CD14-positive monocyte (primary cell): Measurements from ENCODE around the gene SMG6. TPM values are rescaled to one million over a fixed set of nuclear protein-coding genes. Genes with fewer than 3 reads are reported as not detected.
A peak's percentile ranks its signal among the peaks of the same experiment; 100 is the strongest.

Experiments used
- DNase-seq, 3 donors: peaks; one replicate each; pipeline ENCODE4 v3.0.0-alpha.2; 2011 to 2022
- H2AFZ ChIP-seq: 2 replicates; pipeline ENCODE4 v1.6.0; 2012; ENCODE audit warnings: mild to moderate bottlenecking, low read depth, low read length, inconsistent platforms; ENCODE audit not compliant: insufficient read depth, poor library complexity, severe bottlenecking
- H3K27ac ChIP-seq, 2 donors: 1 replicate in 1 of 2; 2 replicates in 1 of 2; pipeline ENCODE4 v1.5.1; 2012 to 2013; ENCODE audit warnings: low read length in 2 of 2, control low read depth in 1 of 2, inconsistent platforms in 1 of 2, low read depth in 1 of 2, mild to moderate bottlenecking in 1 of 2
- H3K27me3 ChIP-seq, 2 donors: one replicate each; pipeline versions ENCODE4 v1.6.0 to v1.6.1; 2011 to 2013; ENCODE audit warnings: low read length in 2 of 2; ENCODE audit not compliant: control insufficient read depth in 2 of 2, insufficient read depth in 2 of 2
- H3K36me3 ChIP-seq, 2 donors: replicated peaks in 1 of 2; 1 replicate in 1 of 2; 2 replicates in 1 of 2; pipeline versions ENCODE4 v1.5.1 to v1.6.1; 2012 to 2013; ENCODE audit warnings: low read length in 2 of 2, control low read depth in 1 of 2, inconsistent platforms in 1 of 2, mild to moderate bottlenecking in 1 of 2; ENCODE audit not compliant: insufficient read depth in 2 of 2, control insufficient read depth in 1 of 2
- H3K4me1 ChIP-seq, 2 donors: 1 replicate in 1 of 2; 2 replicates in 1 of 2; pipeline versions ENCODE4 v1.5.1 to v1.6.1; 2012 to 2013; ENCODE audit warnings: low read length in 2 of 2, control low read depth in 1 of 2, inconsistent platforms in 1 of 2, mild to moderate bottlenecking in 1 of 2, moderate library complexity in 1 of 2; ENCODE audit not compliant: insufficient read depth in 2 of 2, control insufficient read depth in 1 of 2
- H3K4me2 ChIP-seq: replicated peaks from 2 replicates; pipeline ENCODE3; 2012; ENCODE audit warnings: low read length, moderate library complexity, mild to moderate bottlenecking; ENCODE audit not compliant: poor library complexity, severe bottlenecking; ENCODE audit errors: extremely low read depth
- H3K4me3 ChIP-seq, 3 experiments: fragments of 200-600 bp in 1 of 3; sonication (generic) in 1 of 3; replicated peaks in 1 of 3; 1 replicate in 2 of 3; 2 replicates in 1 of 3; pipeline ENCODE4 v1.5.1; 2011 to 2013; ENCODE audit warnings: low read length in 3 of 3, mild to moderate bottlenecking in 3 of 3, control low read depth in 2 of 3, low read depth in 2 of 3, inconsistent platforms in 1 of 3, moderate library complexity in 1 of 3
- H3K79me2 ChIP-seq: 2 replicates; pipeline ENCODE4 v1.6.0; 2012; ENCODE audit warnings: mild to moderate bottlenecking, control low read depth, inconsistent platforms, low read length, moderate library complexity; ENCODE audit not compliant: insufficient read depth
- H3K9ac ChIP-seq: 2 replicates; pipeline ENCODE4 v1.6.0; 2017; ENCODE audit warnings: low read length, mild to moderate bottlenecking; ENCODE audit not compliant: insufficient read depth, poor library complexity, severe bottlenecking
- H3K9me3 ChIP-seq, 2 donors: replicated peaks in 1 of 2; 1 replicate in 1 of 2; 2 replicates in 1 of 2; pipeline versions ENCODE4 v1.5.1 to v1.6.1; 2012 to 2013; ENCODE audit warnings: low read length in 2 of 2, control low read depth in 1 of 2; ENCODE audit not compliant: control insufficient read depth in 1 of 2, insufficient read depth in 1 of 2
- H4K20me1 ChIP-seq: 2 replicates; pipeline ENCODE4 v1.6.0; 2012; ENCODE audit warnings: mild to moderate bottlenecking, low read length, control low read depth, moderate library complexity; ENCODE audit not compliant: insufficient read depth
- H3K27ac Mint-ChIP-seq, 7 donors: one replicate each; pipeline ENCODE4 v1.8.0; 2020; ENCODE audit warnings: mild to moderate bottlenecking in 7 of 7, mixed read lengths in 7 of 7, moderate library complexity in 6 of 7, inconsistent platforms in 2 of 7
- H3K27me3 Mint-ChIP-seq, 3 donors: one replicate each; pipeline ENCODE4 v1.8.0; 2021 to 2022; ENCODE audit warnings: low read depth in 3 of 3, mild to moderate bottlenecking in 3 of 3, mixed read lengths in 3 of 3, moderate library complexity in 3 of 3, inconsistent platforms in 1 of 3
- H3K36me3 Mint-ChIP-seq, 2 donors: one replicate each; pipeline ENCODE4 v1.8.0; 2020; ENCODE audit warnings: mixed read lengths in 2 of 2, inconsistent platforms in 1 of 2, mild to moderate bottlenecking in 1 of 2
- H3K4me1 Mint-ChIP-seq: one replicate; pipeline ENCODE4 v1.8.0; 2020; ENCODE audit warnings: mild to moderate bottlenecking, mixed read lengths
- H3K4me3 Mint-ChIP-seq, 2 donors: one replicate each; pipeline ENCODE4 v1.8.0; 2020; ENCODE audit warnings: mild to moderate bottlenecking in 2 of 2, mixed read lengths in 2 of 2, moderate library complexity in 1 of 2
- H3K9me3 Mint-ChIP-seq, 7 donors: one replicate each; pipeline ENCODE4 v1.8.0; 2020 to 2022; ENCODE audit warnings: mixed read lengths in 7 of 7, mild to moderate bottlenecking in 6 of 7, moderate library complexity in 6 of 7, inconsistent platforms in 2 of 7
- CTCF ChIP-seq: fragments of 200-600 bp; IDR thresholded peaks from one replicate; pipeline ENCODE4 v1.8.0; 2022; ENCODE audit warnings: antibody characterized with exemption, mild to moderate bottlenecking
- WGBS: methylation state at CpG from one replicate; pipeline ENCODE4 v1.1.5; 2013; ENCODE audit warnings: missing lambda C conversion rate; ENCODE audit not compliant: insufficient coverage; 5-methylcytosine and 5-hydroxymethylcytosine counted together
- intact Hi-C, 2 donors: fragments of 100-400 bp; cut with micrococcal nuclease; formaldehyde crosslinking; loops; one replicate each; pipeline versions ENCODE4 v1.15.0 to v1.15.1; 2023
- polyA plus RNA-seq, 3 donors: library from polyadenylated mRNA; depleted of rRNA in 1 of 3; unstranded in 2 of 3; stranded (reverse) in 1 of 3; fragments of 300-500 nt in 2 of 3; fragments of >200 nt in 1 of 3; fragmentation: Illumina TruSeq in 2 of 3; gene quantifications; 1 replicate in 2 of 3; 2 replicates in 1 of 3; pipeline ENCODE4 v1.2.3, GENCODE V29; 2012 to 2021

The SMG6 gene
- polyA plus RNA-seq, 3 donors, result 0.67 to 7.1 (median 1.1) TPM

- Histone ChIP-seq H3K79me2 (no peaks in the 10 kb centered on the region), H2AFZ (no peak overlapping the region), H3K27ac (no peak overlapping the region), H3K9me3 (no peaks in the 10 kb centered on the region), H3K4me3 (no peak overlapping the region), H3K27me3 (no peaks in the 10 kb centered on the region), H3K4me1 (peaks cover 0 to 7% of the 10 kb centered on the region in 2 donors), H3K9ac (no peak overlapping the region), H3K36me3 (peaks cover 22 to 73% of the 10 kb centered on the region in 2 donors), H3K4me2 (no peak overlapping the region), H4K20me1 (no peaks in the 10 kb centered on the region)
- TF ChIP-seq CTCF, result no peak
- H3K36me3 Mint-ChIP-seq, result peaks cover 43 to 60% of the 10 kb centered on the region in 2 donors
- H3K4me1 Mint-ChIP-seq, result peaks cover 23% of the 10 kb centered on the region
- no peak for DNase-seq
- peak overlapping the region in 1 of 7 donors; percentile 37 for H3K27ac Mint-ChIP-seq
- WGBS, result 100% methylated on average over 4 of the region's 8 CpGs
- no peaks in the 10 kb centered on the region for H3K9me3 Mint-ChIP-seq
- intact Hi-C loops, result no loop called here
- H3K4me3 Mint-ChIP-seq, result no peak overlapping the region
- H3K27me3 Mint-ChIP-seq, result peaks cover 0 to 4% (median 0%) of the 10 kb centered on the region in 3 donors
Observed at GRCh38 chr17:2188971-2189630, 114.5 kb downstream of the SMG6 start.

- H3K9me3 Mint-ChIP-seq, result no peaks in the 10 kb centered on the region
- intact Hi-C loops, result no loop called here
- 40% methylated on average over 1 of the region's 5 CpGs for WGBS
Observed at GRCh38 chr17:2187758-2188157, 115.8 kb downstream of the SMG6 start.

More at GRCh38 chr17:2187758-2188157, 115.8 kb downstream of the SMG6 start:
- no peak overlapping the region for H3K4me2 ChIP-seq
- no peak overlapping the region for H3K27ac ChIP-seq
- peaks cover 0 to 7% of the 10 kb centered on the region in 2 donors for H3K4me1 ChIP-seq
- no peak for TF ChIP-seq CTCF
- H3K9ac ChIP-seq, result no peak overlapping the region
- H3K4me1 Mint-ChIP-seq, result peaks cover 19% of the 10 kb centered on the region
- peaks cover 0 to 2% (median 0%) of the 10 kb centered on the region in 3 donors for H3K27me3 Mint-ChIP-seq
- no peak overlapping the region for H3K27ac Mint-ChIP-seq
- H3K36me3 Mint-ChIP-seq, result peaks cover 49 to 62% of the 10 kb centered on the region in 2 donors
- H4K20me1 ChIP-seq, result no peaks in the 10 kb centered on the region
- H3K27me3 ChIP-seq, result no peaks in the 10 kb centered on the region
- no peak overlapping the region for H2AFZ ChIP-seq
- H3K4me3 Mint-ChIP-seq, result no peak overlapping the region
- no peak for DNase-seq
- no peaks in the 10 kb centered on the region for H3K79me2 ChIP-seq
- peaks cover 21 to 72% of the 10 kb centered on the region in 2 donors for H3K36me3 ChIP-seq
- H3K9me3 ChIP-seq, result no peaks in the 10 kb centered on the region
- H3K4me3 ChIP-seq, result no peak overlapping the region
